ENCODE results near the gene MAD1L1.
"Not testable (repeated sequence)": the region's sequence is repeated elsewhere in the genome, so short reads cannot be mapped to it uniquely, and the experiment has no call there.

MAD1L1 gene

GRCh38 chr7:2080477-2080876 is 152.3 kb downstream of the MAD1L1 start:
- FAIRE-seq: no peak

GRCh38 chr7:2080060-2080387 is 152.7 kb downstream of the MAD1L1 start:
- no peak for FAIRE-seq

- FAIRE-seq: no peak
These were observed 153.2 kb downstream of the MAD1L1 start for GRCh38 chr7:2079332-2080059.

GRCh38 chr7:2078899-2079298 is 153.8 kb downstream of the MAD1L1 start:
- FAIRE-seq: no peak

- FAIRE-seq: no peak
These were observed 156.1 kb downstream of the MAD1L1 start for GRCh38 chr7:2076649-2077064.

- no peak for FAIRE-seq
These were observed 156.9 kb downstream of the MAD1L1 start for GRCh38 chr7:2075811-2076210.

GRCh38 chr7:2074691-2075090 is 158.1 kb downstream of the MAD1L1 start:
- no peak for FAIRE-seq

GRCh38 chr7:2072798-2073197 is 159.9 kb downstream of the MAD1L1 start:
- no peak for FAIRE-seq

- no peak for FAIRE-seq
These were observed 160.7 kb downstream of the MAD1L1 start for GRCh38 chr7:2072042-2072441.

GRCh38 chr7:2071133-2071832 is 161.5 kb downstream of the MAD1L1 start:
- FAIRE-seq: no peak

GRCh38 chr7:2070151-2070763 is 162.5 kb downstream of the MAD1L1 start:
- FAIRE-seq: no peak

GRCh38 chr7:2069472-2069860 is 163.3 kb downstream of the MAD1L1 start:
- FAIRE-seq: no peak

GRCh38 chr7:2068693-2069471 is 163.9 kb downstream of the MAD1L1 start:
- no peak for FAIRE-seq

GRCh38 chr7:2066251-2066919 is 166.4 kb downstream of the MAD1L1 start:
- FAIRE-seq: no peak

- FAIRE-seq: no peak
These were observed 167.2 kb downstream of the MAD1L1 start for GRCh38 chr7:2065528-2065927.

- no peak for FAIRE-seq
These were observed 169.0 kb downstream of the MAD1L1 start for GRCh38 chr7:2063563-2064260.

GRCh38 chr7:2062648-2063047 is 170.1 kb downstream of the MAD1L1 start:
- FAIRE-seq: no peak

- no peak for FAIRE-seq
These were observed 172.0 kb downstream of the MAD1L1 start for GRCh38 chr7:2060701-2061100.

- FAIRE-seq: no peak
These were observed 172.6 kb downstream of the MAD1L1 start for GRCh38 chr7:2059964-2060700.

- FAIRE-seq: not testable (repeated sequence)
These were observed 174.5 kb downstream of the MAD1L1 start for GRCh38 chr7:2058246-2058645.

- no peak for FAIRE-seq
These were observed 176.8 kb downstream of the MAD1L1 start for GRCh38 chr7:2055956-2056355.

All from TTC549 (cell line).